Lung microvascular endothelial cell (primary cell): ENCODE results near the gene ILK. TPM values are rescaled to one million over a fixed set of nuclear protein-coding genes. Genes with fewer than 3 reads are reported as not detected.

ENCODE experiments used
- DNase-seq, 2 donors: peaks; one replicate each; pipeline versions ENCODE4 v3.0.0 to v3.0.0-alpha.2; 2010; ENCODE audit warnings: low read depth in 2 of 2
- total RNA-seq: library from RNA; depleted of rRNA; stranded (reverse); fragments of >200 nt; gene quantifications from 2 replicates; pipeline ENCODE4 v1.2.1, GENCODE V29; 2014

ILK gene
- total RNA-seq, 1 donor from 2014 or later = 109 TPM

- DNase-seq = peak in 1 of 2 donors; percentile 38
These were observed 52.4 kb downstream of the ILK start, which contains the start of gene DCHS1 for GRCh38 chr11:6655790-6656583. Gene DCHS1 (minus strand): TSS chr11:6655809. CDS start chr11:6641613, 14,196 bp downstream.

GRCh38 chr11:6656584-6656915, 53.0 kb downstream of the ILK start:
- no peak for DNase-seq

- no peak for DNase-seq
These were observed 53.4 kb downstream of the ILK start for GRCh38 chr11:6656936-6657335.

GRCh38 chr11:6657346-6657745, 53.8 kb downstream of the ILK start:
- no peak for DNase-seq

- DNase-seq = no peak
These were observed 55.1 kb downstream of the ILK start for GRCh38 chr11:6658647-6659046.

Other genes starting within 250 kb of the ILK start
- 14.6 and 20.0 TPM in 2 replicates for gene SMPD1, start 213.3 kb upstream of the ILK start, total RNA-seq
- 26.6 and 29.2 TPM in 2 replicates for gene APBB1, start 184.7 kb upstream of the ILK start, total RNA-seq
- 0.22 TPM in 1 of 2 replicates, not detected in the other for gene HPX, start 162.8 kb upstream of the ILK start, total RNA-seq
- gene TRIM3, start 129.8 kb upstream of the ILK start, total RNA-seq = 15.3 and 21.6 TPM in 2 replicates
- gene ARFIP2, start 122.4 kb upstream of the ILK start, total RNA-seq = 27.6 and 27.7 TPM in 2 replicates
- 16.3 and 28.6 TPM in 2 replicates for gene TIMM10B, start 122.3 kb upstream of the ILK start, total RNA-seq
- 0.65 and 1.6 TPM in 2 replicates for gene DNHD1, start 106.5 kb upstream of the ILK start, total RNA-seq
- 6.1 and 10.3 TPM in 2 replicates for gene RRP8, start 158 bp upstream of the ILK start, total RNA-seq
- gene TAF10, start 8.4 kb downstream of the ILK start, total RNA-seq = 27.7 and 34.1 TPM in 2 replicates
- 61.2 and 69.2 TPM in 2 replicates for gene TPP1, start 15.6 kb downstream of the ILK start, total RNA-seq
- gene DCHS1, start 52.0 kb downstream of the ILK start, total RNA-seq = 28.3 and 46.2 TPM in 2 replicates
- 44.7 and 47.4 TPM in 2 replicates for gene MRPL17, start 79.6 kb downstream of the ILK start, total RNA-seq
- under 0.01 and 0.20 TPM in 2 replicates for gene OR2AG2, start 168.2 kb downstream of the ILK start, total RNA-seq
- not detected in 2 replicates for gene OR2AG1, start 179.2 kb downstream of the ILK start, total RNA-seq
- under 0.01 TPM in 2 replicates for gene OR6A2, start 195.9 kb downstream of the ILK start, total RNA-seq
- not detected in 2 replicates for gene OR10A5, start 241.9 kb downstream of the ILK start, total RNA-seq